ENCODE measurements around the gene TP53. TPM values are rescaled to one million over a fixed set of nuclear protein-coding genes. Genes with fewer than 3 reads are reported as not detected.

Gene TP53
- total and polyA plus RNA-seq, 7 donors = 7.4 to 36.7 (median 18.1) TPM

GRCh38 chr17:7651097-7651664 lies 36.1 kb downstream of the TP53 start:
- intact Hi-C loops (cut with DNase I) = no loop called here
- H3K36me3 ChIP-seq (ENCODE audit: insufficient read depth in 1 of 2, low read depth in 1 of 2) = no peaks in the 10 kb centered on the region
- TF ChIP-seq CTCF (IDR thresholded peaks at IDR 0.05) = no peak
- H3K27ac ChIP-seq = no peak overlapping the region
- H3K4me1 ChIP-seq = peaks cover 14% of the 10 kb centered on the region
- H3K27me3 ChIP-seq (ENCODE audit: insufficient read depth in 3 of 3, low read length in 2 of 3) = peaks cover 0 to 64% (median 10%) of the 10 kb centered on the region in 3 donors
- DNase-seq (no peak), ATAC-seq (no peak)
- 0 to 2% (median 1%) methylated on average over 33 to 45 of the region's 45 CpGs for WGBS, 3 donors
- H3K4me3 ChIP-seq = peak overlapping the region; percentile 67
- no peaks in the 10 kb centered on the region for H3K9me3 ChIP-seq

GRCh38 chr17:7650509-7651096 lies 36.7 kb downstream of the TP53 start, which contains the start of gene ATP1B2:
Gene ATP1B2, plus strand, starts transcription at chr17:7650926. Its CDS starts 593 bp downstream, at chr17:7651519.
- intact Hi-C loops (cut with DNase I) = no loop called here
- peak; percentile 66 to 76 for DNase-seq
- peaks cover 14% of the 10 kb centered on the region for H3K4me1 ChIP-seq
- peak; percentile 57 to 85 (median 76) for ATAC-seq
- no peak for TF ChIP-seq CTCF (IDR thresholded peaks at IDR 0.05)
- peaks cover 0 to 64% (median 10%) of the 10 kb centered on the region in 3 donors for H3K27me3 ChIP-seq (ENCODE audit: insufficient read depth in 3 of 3, low read length in 2 of 3)
- 1 to 3% (median 1%) methylated on average over 29 to 34 of the region's 34 CpGs for WGBS, 3 donors
- H3K36me3 ChIP-seq (ENCODE audit: insufficient read depth in 1 of 2, low read depth in 1 of 2) = no peaks in the 10 kb centered on the region
- H3K4me3 ChIP-seq = peak within 1 kb of the TSS; percentile 67
- no peak within 1 kb of the TSS for H3K27ac ChIP-seq
- H3K9me3 ChIP-seq = no peaks in the 10 kb centered on the region

- TF ChIP-seq CTCF (IDR thresholded peaks at IDR 0.05) = no peak
- Histone ChIP-seq H3K36me3 (ENCODE audit: insufficient read depth in 1 of 2, low read depth in 1 of 2) (no peaks in the 10 kb centered on the region), H3K27ac (no peak overlapping the region), H3K4me3 (no peak overlapping the region), H3K4me1 (peaks cover 14% of the 10 kb centered on the region), H3K27me3 (ENCODE audit: insufficient read depth in 3 of 3, low read length in 2 of 3) (peaks cover 0 to 53% (median 5%) of the 10 kb centered on the region in 3 donors), H3K9me3 (no peaks in the 10 kb centered on the region)
- no peak for ATAC-seq
- DNase-seq = no peak
- intact Hi-C loops (cut with DNase I) = no loop called here
- WGBS, 3 donors = 67 to 76% (median 70%) methylated on average over 4 of the region's 4 CpGs
Observed at GRCh38 chr17:7647018-7647417, 40.3 kb downstream of the TP53 start.

- no peak for DNase-seq
- Histone ChIP-seq H3K9me3 (no peaks in the 10 kb centered on the region), H3K36me3 (ENCODE audit: insufficient read depth in 1 of 2, low read depth in 1 of 2) (no peaks in the 10 kb centered on the region), H3K27me3 (ENCODE audit: insufficient read depth in 3 of 3, low read length in 2 of 3) (peaks cover 0 to 47% (median 3%) of the 10 kb centered on the region in 3 donors), H3K4me1 (peaks cover 11% of the 10 kb centered on the region), H3K27ac (no peak overlapping the region), H3K4me3 (no peak overlapping the region)
- 64 to 81% (median 77%) methylated on average over 9 of the region's 9 CpGs for WGBS, 3 donors
- intact Hi-C loops (cut with DNase I) = no loop called here
- no peak for TF ChIP-seq CTCF (IDR thresholded peaks at IDR 0.05)
- no peak for ATAC-seq
Observed at GRCh38 chr17:7646457-7646856, 40.8 kb downstream of the TP53 start.

Measured in psoas muscle (tissue), 8 donors.